ENCODE data around the gene ABLIM1. TPM values are rescaled to one million over a fixed set of nuclear protein-coding genes. Genes with fewer than 3 reads are reported as not detected.

The ABLIM1 gene
- total RNA-seq, 4 donors from 2014 or later = 156 to 278 (median 213) TPM

- WGBS = 84% methylated on average over 9 of the region's 9 CpGs
- Histone ChIP-seq H3K4me1 (peaks cover 11% of the 10 kb centered on the region), H3K36me3 (peaks cover 5% of the 10 kb centered on the region), H3K27ac (no peak overlapping the region), H3K9me3 (no peaks in the 10 kb centered on the region), H3K4me3 (no peak overlapping the region), H3K27me3 (no peaks in the 10 kb centered on the region)
- TF ChIP-seq POLR2AphosphoS5 (IDR thresholded peaks at IDR 0.05) (no peak), POLR2A (IDR thresholded peaks at IDR 0.05) (no peak), EP300 (IDR thresholded peaks at IDR 0.05) (no peak)
- TF ChIP-seq, protein P1, sequence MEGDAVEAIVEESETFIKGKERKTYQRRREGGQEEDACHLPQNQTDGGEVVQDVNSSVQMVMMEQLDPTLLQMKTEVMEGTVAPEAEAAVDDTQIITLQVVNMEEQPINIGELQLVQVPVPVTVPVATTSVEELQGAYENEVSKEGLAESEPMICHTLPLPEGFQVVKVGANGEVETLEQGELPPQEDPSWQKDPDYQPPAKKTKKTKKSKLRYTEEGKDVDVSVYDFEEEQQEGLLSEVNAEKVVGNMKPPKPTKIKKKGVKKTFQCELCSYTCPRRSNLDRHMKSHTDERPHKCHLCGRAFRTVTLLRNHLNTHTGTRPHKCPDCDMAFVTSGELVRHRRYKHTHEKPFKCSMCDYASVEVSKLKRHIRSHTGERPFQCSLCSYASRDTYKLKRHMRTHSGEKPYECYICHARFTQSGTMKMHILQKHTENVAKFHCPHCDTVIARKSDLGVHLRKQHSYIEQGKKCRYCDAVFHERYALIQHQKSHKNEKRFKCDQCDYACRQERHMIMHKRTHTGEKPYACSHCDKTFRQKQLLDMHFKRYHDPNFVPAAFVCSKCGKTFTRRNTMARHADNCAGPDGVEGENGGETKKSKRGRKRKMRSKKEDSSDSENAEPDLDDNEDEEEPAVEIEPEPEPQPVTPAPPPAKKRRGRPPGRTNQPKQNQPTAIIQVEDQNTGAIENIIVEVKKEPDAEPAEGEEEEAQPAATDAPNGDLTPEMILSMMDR (IDR thresholded peaks at IDR 0.05) = no peak
- DNase-seq (ENCODE audit: low spot score in 2 of 2) = no peak
These were observed 228.3 kb downstream of the ABLIM1 start for GRCh38 chr10:114429581-114430335.

DNA sequence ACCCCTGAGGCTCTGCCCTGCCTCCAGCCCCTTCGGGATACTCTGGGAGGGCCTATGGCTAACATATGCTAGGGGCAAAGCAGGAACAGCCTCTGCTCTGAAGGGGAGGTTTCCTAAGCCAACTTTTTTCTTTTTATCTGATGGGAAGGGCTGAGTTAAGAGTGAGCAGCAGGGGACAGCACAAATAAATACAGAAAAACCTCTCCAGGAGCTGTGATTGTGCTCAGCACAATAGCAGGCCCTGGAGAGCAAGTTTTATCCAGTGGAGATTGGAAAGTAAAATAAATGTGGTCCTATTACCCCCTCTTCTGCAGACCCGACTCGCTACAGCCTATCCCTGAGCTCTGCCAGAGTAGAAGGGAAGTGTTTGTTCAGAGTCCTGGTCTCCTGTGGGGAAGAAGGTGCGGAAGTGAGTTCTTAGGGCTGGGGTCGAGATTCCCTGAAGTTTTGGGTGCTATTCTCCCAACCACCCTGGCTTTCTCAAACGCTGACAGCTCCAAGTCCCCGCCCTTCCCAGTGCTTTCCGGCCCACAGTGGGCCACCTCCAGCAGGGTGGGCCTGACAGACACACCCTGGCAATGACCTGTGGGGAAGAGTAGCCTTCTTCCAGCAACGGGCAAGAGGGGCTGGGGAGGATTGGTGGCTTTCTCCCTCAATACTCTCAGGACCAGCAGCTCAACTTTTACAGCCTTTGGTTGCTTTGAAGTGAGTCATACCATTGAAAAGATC, 230.8 kb downstream of the ABLIM1 start:
- H3K27ac ChIP-seq = no peak overlapping the region
- 57% methylated on average over 9 of the region's 9 CpGs for WGBS

GRCh38 chr10:114426476-114426875, 231.6 kb downstream of the ABLIM1 start:
- no peak for DNase-seq (ENCODE audit: low spot score in 2 of 2)
- peaks cover 11% of the 10 kb centered on the region for H3K4me1 ChIP-seq
- H3K4me3 ChIP-seq = no peak overlapping the region
- no peaks in the 10 kb centered on the region for H3K27me3 ChIP-seq
- no peak for TF ChIP-seq EP300 (IDR thresholded peaks at IDR 0.05)
- TF ChIP-seq POLR2A (IDR thresholded peaks at IDR 0.05) = no peak
- TF ChIP-seq, protein P1 (IDR thresholded peaks at IDR 0.05) = no peak
- no peak for TF ChIP-seq POLR2AphosphoS5 (IDR thresholded peaks at IDR 0.05)
- no peaks in the 10 kb centered on the region for H3K36me3 ChIP-seq
- H3K9me3 ChIP-seq = no peaks in the 10 kb centered on the region
- 69% methylated on average over 5 of the region's 5 CpGs for WGBS
- H3K27ac ChIP-seq = no peak overlapping the region

More for the DNA sequence above, 230.8 kb downstream of the ABLIM1 start:
- TF ChIP-seq EP300 (IDR thresholded peaks at IDR 0.05) (no peak), POLR2A (IDR thresholded peaks at IDR 0.05) (no peak), POLR2AphosphoS5 (IDR thresholded peaks at IDR 0.05) (no peak)
- TF ChIP-seq, protein P1 (IDR thresholded peaks at IDR 0.05) = no peak
- Histone ChIP-seq H3K36me3 (no peaks in the 10 kb centered on the region), H3K4me1 (peaks cover 11% of the 10 kb centered on the region), H3K27me3 (no peaks in the 10 kb centered on the region), H3K4me3 (no peak overlapping the region), H3K9me3 (no peaks in the 10 kb centered on the region)
- no peak for DNase-seq (ENCODE audit: low spot score in 2 of 2)

- H3K9me3 ChIP-seq = no peaks in the 10 kb centered on the region
- H3K27me3 ChIP-seq = no peaks in the 10 kb centered on the region
- H3K36me3 ChIP-seq = no peaks in the 10 kb centered on the region
- DNase-seq (ENCODE audit: low spot score in 2 of 2) = no peak
- H3K4me3 ChIP-seq = no peak overlapping the region
- 83% methylated on average over 4 of the region's 4 CpGs for WGBS
- H3K4me1 ChIP-seq = no peaks in the 10 kb centered on the region
- TF ChIP-seq EP300 (IDR thresholded peaks at IDR 0.05) (no peak), POLR2AphosphoS5 (IDR thresholded peaks at IDR 0.05) (no peak), POLR2A (IDR thresholded peaks at IDR 0.05) (no peak)
- TF ChIP-seq, protein P1 (IDR thresholded peaks at IDR 0.05) = no peak
- H3K27ac ChIP-seq = no peak overlapping the region
These were observed 237.1 kb downstream of the ABLIM1 start for GRCh38 chr10:114420811-114421485.

DNA sequence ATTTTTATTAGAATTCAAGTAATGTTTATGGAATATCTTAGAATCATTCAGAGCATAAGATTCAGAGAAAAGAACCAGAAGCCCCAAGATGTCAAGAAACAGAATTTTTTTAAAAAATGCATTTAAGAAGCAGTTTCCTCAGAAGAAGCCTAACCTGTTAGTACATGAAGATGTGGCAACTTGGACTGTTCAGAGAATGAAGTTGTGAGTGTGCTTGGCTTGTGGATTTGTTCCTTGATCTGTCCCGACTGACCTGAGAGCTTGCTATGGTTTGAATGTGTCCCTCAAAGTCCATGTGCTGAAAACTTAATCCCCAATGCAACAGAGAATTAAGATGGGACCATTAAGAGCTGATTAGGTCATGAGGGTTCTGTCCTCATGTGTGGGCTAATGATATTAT, 240.0 kb downstream of the ABLIM1 start:
- H3K27me3 ChIP-seq = no peaks in the 10 kb centered on the region
- H3K4me3 ChIP-seq = no peak overlapping the region
- no peak for DNase-seq (ENCODE audit: low spot score in 2 of 2)
- H3K4me1 ChIP-seq = peaks cover 4% of the 10 kb centered on the region
- H3K9me3 ChIP-seq = no peaks in the 10 kb centered on the region
- no peak for TF ChIP-seq POLR2A (IDR thresholded peaks at IDR 0.05)
- no peak for TF ChIP-seq EP300 (IDR thresholded peaks at IDR 0.05)
- TF ChIP-seq, protein P1 (IDR thresholded peaks at IDR 0.05) = no peak
- no peak for TF ChIP-seq POLR2AphosphoS5 (IDR thresholded peaks at IDR 0.05)
- WGBS = 47% methylated on average over 1 of the region's 1 CpG
- no peak overlapping the region for H3K27ac ChIP-seq
- no peaks in the 10 kb centered on the region for H3K36me3 ChIP-seq

All from suprapubic skin (tissue), 4 donors.